WTC11 (cell line): ENCODE data around the gene SLC17A4. TPM values are rescaled to one million over a fixed set of nuclear protein-coding genes. Genes with fewer than 3 reads are reported as not detected.

ENCODE experiments used
- ATAC-seq: fragments of 200-7000 bp; cut with Tn5 transposase; 2 replicates; pipeline ENCODE4 v1.10.0; 2021; ENCODE audit warnings: mild to moderate bottlenecking, moderate library complexity
- CTCF ChIA-PET: fragments of 300-600 bp; sonication (Branson Sonifier 250); formaldehyde crosslinking; loops from one replicate; lab custom pipeline; 2021; ENCODE audit warnings: antibody characterized with exemption; lab: Charles Lee
- POLR2A ChIA-PET: fragments of 350-600 bp; sonication (Branson Sonifier 250); formaldehyde crosslinking; loops from one replicate; lab custom pipeline; 2021; ENCODE audit warnings: antibody characterized with exemption; lab: Charles Lee
- DNase-seq: peaks from one replicate; pipeline ENCODE4 v3.0.0; 2021; ENCODE audit warnings: low spot score
- H3K27ac Mint-ChIP-seq: 2 replicates; pipeline ENCODE4 v1.8.0; 2021; ENCODE audit warnings: mixed read lengths
- H3K27me3 Mint-ChIP-seq: 2 replicates; pipeline ENCODE4 v1.8.0; 2021; ENCODE audit warnings: low read depth, mild to moderate bottlenecking, moderate library complexity, mixed read lengths
- H3K36me3 Mint-ChIP-seq: 2 replicates; pipeline ENCODE4 v1.8.0; 2021; ENCODE audit warnings: mixed read lengths
- H3K4me1 Mint-ChIP-seq: 2 replicates; pipeline ENCODE4 v1.8.0; 2022; ENCODE audit warnings: mixed read lengths
- H3K4me3 Mint-ChIP-seq: 2 replicates; pipeline ENCODE4 v1.8.0; 2021; ENCODE audit warnings: mild to moderate bottlenecking, moderate library complexity, mixed read lengths
- H3K9me3 Mint-ChIP-seq: 2 replicates; pipeline ENCODE4 v1.8.0; 2021; ENCODE audit warnings: mixed read lengths
- ARID4B ChIP-seq: sonication (generic); formaldehyde crosslinking; IDR thresholded peaks from 2 replicates; pipeline ENCODE4 v1.8.0; 2023; ENCODE audit warnings: missing genetic modification reagents, mild to moderate bottlenecking, borderline replicate concordance
- ATF1 ChIP-seq: sonication (generic); formaldehyde crosslinking; IDR thresholded peaks from 2 replicates; pipeline ENCODE4 v1.8.1; 2023; ENCODE audit warnings: mild to moderate bottlenecking, moderate library complexity, missing genetic modification reagents
- ATF2 ChIP-seq: sonication (generic); formaldehyde crosslinking; IDR thresholded peaks from 2 replicates; pipeline ENCODE4 v1.8.1; 2022; ENCODE audit warnings: low read depth, missing genetic modification reagents, borderline replicate concordance
- ESRRA ChIP-seq: sonication (generic); formaldehyde crosslinking; IDR thresholded peaks from 2 replicates; pipeline ENCODE4 v1.8.1; 2022; ENCODE audit warnings: mild to moderate bottlenecking, missing genetic modification reagents, borderline replicate concordance
- FOXJ3 ChIP-seq: sonication (generic); formaldehyde crosslinking; IDR thresholded peaks from 2 replicates; pipeline ENCODE4 v1.9.0; 2021; ENCODE audit warnings: missing genetic modification reagents, mild to moderate bottlenecking, borderline replicate concordance
- FOXK1 ChIP-seq: sonication (generic); formaldehyde crosslinking; IDR thresholded peaks from 2 replicates; pipeline ENCODE4 v1.8.0; 2022; ENCODE audit warnings: mild to moderate bottlenecking, moderate library complexity, missing genetic modification reagents
- GRHL2 ChIP-seq: fragments of 250-450 bp; sonication (Bioruptor Pico); IDR thresholded peaks from 2 replicates; pipeline ENCODE4 v1.8.0; 2022; ENCODE audit warnings: mild to moderate bottlenecking, moderate library complexity; ENCODE audit not compliant: insufficient replicate concordance, severe bottlenecking
- GTF2I ChIP-seq: fragments of 250-450 bp; sonication (Bioruptor Pico); conservative IDR thresholded peaks from 2 replicates; pipeline ENCODE4 v1.4.0; 2021; ENCODE audit warnings: mild to moderate bottlenecking
- JUN ChIP-seq: sonication (generic); formaldehyde crosslinking; IDR thresholded peaks from 2 replicates; pipeline ENCODE4 v1.8.0; 2023; ENCODE audit warnings: mild to moderate bottlenecking, missing genetic modification reagents
- KAT7 ChIP-seq: sonication (generic); formaldehyde crosslinking; IDR thresholded peaks from 2 replicates; pipeline ENCODE4 v1.8.1; 2023; ENCODE audit warnings: missing genetic modification reagents, mild to moderate bottlenecking, borderline replicate concordance
- PRDM15 ChIP-seq: sonication (generic); formaldehyde crosslinking; IDR thresholded peaks from 2 replicates; pipeline ENCODE4 v1.8.0; 2022; ENCODE audit warnings: missing genetic modification reagents
- PRRX2 ChIP-seq: fragments of 250-450 bp; sonication (Bioruptor Pico); IDR thresholded peaks from 2 replicates; pipeline ENCODE4 v1.8.0; 2021; ENCODE audit warnings: mild to moderate bottlenecking
- RORB ChIP-seq: fragments of 250-450 bp; sonication (Bioruptor Pico); IDR thresholded peaks from 2 replicates; pipeline ENCODE4 v1.9.0; 2021; ENCODE audit warnings: mild to moderate bottlenecking
- SMAD4 ChIP-seq: sonication (generic); formaldehyde crosslinking; IDR thresholded peaks from 2 replicates; pipeline ENCODE4 v1.8.0; 2022; ENCODE audit warnings: mild to moderate bottlenecking, missing genetic modification reagents
- ZNF232 ChIP-seq: sonication (generic); formaldehyde crosslinking; IDR thresholded peaks from 2 replicates; pipeline ENCODE4 v1.8.0; 2022; ENCODE audit warnings: mild to moderate bottlenecking, missing genetic modification reagents
- ZNF317 ChIP-seq: sonication (generic); formaldehyde crosslinking; IDR thresholded peaks from 2 replicates; pipeline ENCODE4 v1.8.1; 2023; ENCODE audit warnings: low read depth, mild to moderate bottlenecking, moderate library complexity, missing genetic modification reagents, borderline replicate concordance
- ZNF423 ChIP-seq: fragments of 250-450 bp; sonication (Bioruptor Pico); IDR thresholded peaks from 2 replicates; pipeline ENCODE4 v2.1.2; 2022; ENCODE audit warnings: mild to moderate bottlenecking, moderate library complexity
- ZNF425 ChIP-seq: fragments of 250-450 bp; sonication (Bioruptor Pico); conservative IDR thresholded peaks from 2 replicates; pipeline ENCODE4 v1.9.0; 2021; ENCODE audit warnings: mild to moderate bottlenecking
- total RNA-seq: library from RNA; stranded (reverse); gene quantifications from 3 replicates; pipeline ENCODE4 v1.2.3, GENCODE V29; 2021

Gene SLC17A4
- total RNA-seq, 1 experiment from 2014 or later = not detected

- Mint-ChIP-seq H3K36me3 (no peaks in the 10 kb centered on the region), H3K4me3 (no peak overlapping the region), H3K4me1 (no peaks in the 10 kb centered on the region), H3K9me3 (no peaks in the 10 kb centered on the region), H3K27me3 (no peaks in the 10 kb centered on the region), H3K27ac (no peak overlapping the region)
- TF ChIP-seq ZNF423 (CRISPR knock-in tag) (no peak), ATF2 (CRISPR knock-in tag) (no peak), RORB (CRISPR knock-in tag) (no peak), ZNF232 (no peak), JUN (CRISPR knock-in tag) (no peak), FOXJ3 (no peak), ZNF317 (CRISPR knock-in tag) (no peak), SMAD4 (no peak)
- DNase-seq (no peak), ATAC-seq (no peak)
- ChIA-PET POLR2A (no interaction called here), CTCF (interaction anchor here (1.4 kb wide), 1 partner anchor 33 kb away, joined by 4 read pairs; no protein-coding TSS in a partner anchor)
Measured at GRCh38 chr6:25750906-25751305, 3.6 kb upstream of the SLC17A4 start.

GRCh38 chr6:25753079-25753478 is 1.5 kb upstream of the SLC17A4 start:
- no peak for TF ChIP-seq PRRX2 (CRISPR knock-in tag)
- TF ChIP-seq ATF1 = no peak
- TF ChIP-seq GTF2I (CRISPR knock-in tag) = no peak
- TF ChIP-seq ARID4B = no peak
- no peak for TF ChIP-seq ZNF425
- no peak for TF ChIP-seq GRHL2 (CRISPR knock-in tag)
- TF ChIP-seq KAT7 = no peak
- TF ChIP-seq ESRRA (CRISPR knock-in tag) = no peak
- TF ChIP-seq FOXK1 = no peak
- TF ChIP-seq PRDM15 = no peak
- Mint-ChIP-seq H3K9me3 (no peaks in the 10 kb centered on the region), H3K27me3 (no peaks in the 10 kb centered on the region), H3K4me1 (no peaks in the 10 kb centered on the region), H3K36me3 (no peaks in the 10 kb centered on the region), H3K27ac (no peak overlapping the region), H3K4me3 (no peak overlapping the region)
- CTCF ChIA-PET = no interaction called here
- DNase-seq (no peak), ATAC-seq (no peak)
- POLR2A ChIA-PET = no interaction called here
